HEK293 (cell line): ENCODE data around the gene MRPL9.

Experiments
- AEBP2 ChIP-seq: fragments of 450-650 bp; formaldehyde crosslinking; IDR thresholded peaks from 2 replicates; pipeline ENCODE4 v1.5.1; 2016; ENCODE audit warnings: missing biosample characterization, missing genetic modification characterization, borderline replicate concordance
- BCL11A ChIP-seq: fragments of 450-650 bp; formaldehyde crosslinking; IDR thresholded peaks from 2 replicates; pipeline ENCODE4 v1.5.1; 2016; ENCODE audit warnings: low read depth, missing biosample characterization, missing genetic modification characterization
- KLF10 ChIP-seq: fragments of 450-650 bp; IDR thresholded peaks from 2 replicates; pipeline ENCODE4 v1.5.1; 2018; ENCODE audit warnings: missing biosample characterization, mild to moderate bottlenecking, missing genetic modification characterization
- KLF8 ChIP-seq: fragments of 450-650 bp; formaldehyde crosslinking; IDR thresholded peaks from 2 replicates; pipeline ENCODE4 v1.5.1; 2016; ENCODE audit warnings: missing biosample characterization, missing genetic modification characterization
- WT1 ChIP-seq: fragments of 450-650 bp; formaldehyde crosslinking; IDR thresholded peaks from 2 replicates; pipeline ENCODE4 v1.5.1; 2016; ENCODE audit warnings: missing biosample characterization, missing genetic modification characterization
- ZBTB10 ChIP-seq: fragments of 450-650 bp; formaldehyde crosslinking; IDR thresholded peaks from 2 replicates; pipeline ENCODE4 v1.5.1; 2016; ENCODE audit warnings: missing biosample characterization, missing genetic modification characterization
- ZBTB26 ChIP-seq: fragments of 450-650 bp; formaldehyde crosslinking; optimal IDR thresholded peaks from 2 replicates; pipeline ENCODE3; 2016; ENCODE audit warnings: missing biosample characterization, mild to moderate bottlenecking, missing genetic modification characterization
- ZFHX2 ChIP-seq: fragments of 450-650 bp; formaldehyde crosslinking; conservative IDR thresholded peaks from 2 replicates; pipeline ENCODE4 v1.5.1; 2016; ENCODE audit warnings: missing biosample characterization, missing genetic modification characterization
- ZFP41 ChIP-seq: fragments of 450-650 bp; formaldehyde crosslinking; IDR thresholded peaks from 2 replicates; pipeline ENCODE4 v1.5.1; 2016; ENCODE audit warnings: missing biosample characterization, missing genetic modification characterization, borderline replicate concordance
- ZNF175 ChIP-seq: fragments of 450-650 bp; formaldehyde crosslinking; IDR thresholded peaks from 2 replicates; pipeline ENCODE4 v1.5.1; 2016; ENCODE audit warnings: missing biosample characterization, missing genetic modification characterization
- ZNF223 ChIP-seq: fragments of 450-650 bp; formaldehyde crosslinking; IDR thresholded peaks from 2 replicates; pipeline ENCODE4 v1.5.1; 2016; ENCODE audit warnings: missing biosample characterization, missing genetic modification characterization
- ZNF24 ChIP-seq: fragments of 450-650 bp; formaldehyde crosslinking; IDR thresholded peaks from 2 replicates; pipeline ENCODE4 v1.5.1; 2016; ENCODE audit warnings: missing biosample characterization, missing genetic modification characterization
- ZNF280C ChIP-seq: fragments of 450-650 bp; formaldehyde crosslinking; IDR thresholded peaks from 2 replicates; pipeline ENCODE4 v1.5.1; 2016; ENCODE audit warnings: missing biosample characterization, missing genetic modification characterization
- ZNF335 ChIP-seq: fragments of 450-650 bp; formaldehyde crosslinking; conservative IDR thresholded peaks from 2 replicates; pipeline ENCODE4 v1.5.1; 2016; ENCODE audit warnings: missing biosample characterization, missing genetic modification characterization
- ZNF488 ChIP-seq: fragments of 450-650 bp; formaldehyde crosslinking; IDR thresholded peaks from 2 replicates; pipeline ENCODE4 v1.5.1; 2016; ENCODE audit warnings: missing biosample characterization, missing genetic modification characterization
- ZNF510 ChIP-seq: fragments of 450-650 bp; formaldehyde crosslinking; IDR thresholded peaks from 2 replicates; pipeline ENCODE4 v1.5.1; 2018; ENCODE audit warnings: mild to moderate bottlenecking, missing genetic modification characterization, missing biosample characterization; ENCODE audit not compliant: insufficient replicate concordance
- ZNF560 ChIP-seq: fragments of 450-650 bp; formaldehyde crosslinking; IDR thresholded peaks from 2 replicates; pipeline ENCODE4 v1.5.1; 2017; ENCODE audit warnings: missing biosample characterization, missing genetic modification characterization, borderline replicate concordance
- ZNF621 ChIP-seq: fragments of 450-650 bp; formaldehyde crosslinking; IDR thresholded peaks from 2 replicates; pipeline ENCODE4 v1.5.1; 2017; ENCODE audit warnings: missing biosample characterization, missing genetic modification characterization
- ZNF670 ChIP-seq: fragments of 450-650 bp; formaldehyde crosslinking; IDR thresholded peaks from 2 replicates; pipeline ENCODE4 v1.5.1; 2016; ENCODE audit warnings: missing biosample characterization, missing genetic modification characterization, low read depth
- ZNF76 ChIP-seq: fragments of 450-650 bp; formaldehyde crosslinking; IDR thresholded peaks from 2 replicates; pipeline ENCODE4; 2016; ENCODE audit warnings: low read depth, missing biosample characterization, missing genetic modification characterization, borderline replicate concordance
- ZNF837 ChIP-seq: fragments of 450-650 bp; formaldehyde crosslinking; IDR thresholded peaks from 2 replicates; pipeline ENCODE4 v1.5.1; 2016; ENCODE audit warnings: missing biosample characterization, missing genetic modification characterization
- TF ChIP-seq, protein P1 (sequence below): fragments of 450-650 bp; formaldehyde crosslinking; IDR thresholded peaks from 2 replicates; pipeline ENCODE4 v1.5.1; 2016; ENCODE audit warnings: missing biosample characterization, missing genetic modification characterization
- TF ChIP-seq, protein P2 (sequence below): fragments of 450-650 bp; formaldehyde crosslinking; conservative IDR thresholded peaks from 2 replicates; pipeline ENCODE4 v1.5.1; 2016; ENCODE audit warnings: low read depth, missing biosample characterization, missing genetic modification characterization

The MRPL9 gene

DNA sequence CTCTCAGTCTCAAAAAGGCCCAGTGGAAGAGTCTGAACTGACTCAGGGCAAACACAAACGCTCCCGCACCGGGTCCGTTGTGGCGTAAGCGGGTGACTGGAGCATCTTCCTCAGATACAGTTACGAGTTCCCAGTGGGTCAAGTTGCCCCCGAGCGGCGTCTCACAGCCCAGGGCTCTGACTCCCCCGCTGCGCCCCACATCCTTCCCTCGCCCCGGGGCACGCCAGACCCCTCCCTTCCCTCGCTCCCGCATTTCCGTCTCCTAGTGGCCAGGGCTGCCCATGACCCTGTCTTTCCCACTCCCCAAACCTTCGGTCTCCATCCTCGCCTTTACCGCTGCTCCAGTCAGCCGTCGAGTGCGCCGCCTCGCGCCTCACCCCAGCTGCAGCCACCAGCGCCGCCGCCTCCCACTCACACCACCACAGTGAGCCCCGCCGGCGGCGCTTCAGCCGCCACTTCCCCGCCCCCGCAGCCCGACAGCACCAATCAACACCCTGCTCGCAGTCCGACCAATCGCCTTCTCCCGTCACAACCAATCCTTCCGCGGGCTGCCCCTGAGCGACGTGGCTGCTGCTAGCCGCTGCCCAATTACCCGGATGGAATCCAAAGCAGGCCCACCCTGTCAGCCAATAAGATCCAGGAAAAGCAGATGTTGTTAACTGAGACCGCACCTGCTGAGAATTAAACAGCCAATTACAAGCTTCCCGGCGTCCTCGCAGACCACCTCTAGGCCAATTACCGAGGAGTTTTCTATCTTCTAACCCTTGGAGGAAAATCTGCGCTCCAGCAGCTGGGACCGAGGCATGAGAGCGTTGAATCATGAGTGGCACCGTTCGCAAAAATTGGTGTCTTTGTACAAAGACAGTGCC lies 27.0 kb upstream of the MRPL9 start, which contains the start of gene TDRKH (continued):
- TF ChIP-seq ZNF175 (no peak), ZNF223 (tag by site-specific recombination) (no peak), ZNF488 (tag by site-specific recombination) (no peak), AEBP2 (no peak; the same call in 1 of the 2 replicates), WT1 (peak; percentile 72), ZNF621 (tag by site-specific recombination) (peak; percentile 93; the same call in 1 of the 2 replicates), ZNF560 (no peak), ZFP41 (tag by site-specific recombination) (no peak), ZNF670 (no peak), ZNF76 (tag by site-specific recombination) (peak; percentile 72; the same call in 1 of the 2 replicates), ZNF510 (no peak), ZNF280C (tag by site-specific recombination) (no peak), ZFHX2 (tag by site-specific recombination) (peak; percentile 99), KLF10 (tag by site-specific recombination) (0 out of 2 replicates have a peak, but pooled peaks have one; percentile 62), ZNF335 (tag by site-specific recombination) (peak; percentile 75), BCL11A (tag by site-specific recombination) (0 out of 2 replicates have a peak, but pooled peaks have one; percentile 32), ZNF837 (no peak), ZBTB26 (tag by site-specific recombination) (peak; percentile 77), KLF8 (tag by site-specific recombination) (peak; percentile 86; the same call in 1 of the 2 replicates), ZBTB10 (tag by site-specific recombination) (peak; percentile 92), ZNF24 (tag by site-specific recombination) (peak; percentile 84; the same call in 1 of the 2 replicates)
- TF ChIP-seq, protein P1, sequence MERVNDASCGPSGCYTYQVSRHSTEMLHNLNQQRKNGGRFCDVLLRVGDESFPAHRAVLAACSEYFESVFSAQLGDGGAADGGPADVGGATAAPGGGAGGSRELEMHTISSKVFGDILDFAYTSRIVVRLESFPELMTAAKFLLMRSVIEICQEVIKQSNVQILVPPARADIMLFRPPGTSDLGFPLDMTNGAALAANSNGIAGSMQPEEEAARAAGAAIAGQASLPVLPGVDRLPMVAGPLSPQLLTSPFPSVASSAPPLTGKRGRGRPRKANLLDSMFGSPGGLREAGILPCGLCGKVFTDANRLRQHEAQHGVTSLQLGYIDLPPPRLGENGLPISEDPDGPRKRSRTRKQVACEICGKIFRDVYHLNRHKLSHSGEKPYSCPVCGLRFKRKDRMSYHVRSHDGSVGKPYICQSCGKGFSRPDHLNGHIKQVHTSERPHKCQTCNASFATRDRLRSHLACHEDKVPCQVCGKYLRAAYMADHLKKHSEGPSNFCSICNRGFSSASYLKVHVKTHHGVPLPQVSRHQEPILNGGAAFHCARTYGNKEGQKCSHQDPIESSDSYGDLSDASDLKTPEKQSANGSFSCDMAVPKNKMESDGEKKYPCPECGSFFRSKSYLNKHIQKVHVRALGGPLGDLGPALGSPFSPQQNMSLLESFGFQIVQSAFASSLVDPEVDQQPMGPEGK (tag by site-specific recombination): peak; percentile 98
- TF ChIP-seq, protein P2, sequence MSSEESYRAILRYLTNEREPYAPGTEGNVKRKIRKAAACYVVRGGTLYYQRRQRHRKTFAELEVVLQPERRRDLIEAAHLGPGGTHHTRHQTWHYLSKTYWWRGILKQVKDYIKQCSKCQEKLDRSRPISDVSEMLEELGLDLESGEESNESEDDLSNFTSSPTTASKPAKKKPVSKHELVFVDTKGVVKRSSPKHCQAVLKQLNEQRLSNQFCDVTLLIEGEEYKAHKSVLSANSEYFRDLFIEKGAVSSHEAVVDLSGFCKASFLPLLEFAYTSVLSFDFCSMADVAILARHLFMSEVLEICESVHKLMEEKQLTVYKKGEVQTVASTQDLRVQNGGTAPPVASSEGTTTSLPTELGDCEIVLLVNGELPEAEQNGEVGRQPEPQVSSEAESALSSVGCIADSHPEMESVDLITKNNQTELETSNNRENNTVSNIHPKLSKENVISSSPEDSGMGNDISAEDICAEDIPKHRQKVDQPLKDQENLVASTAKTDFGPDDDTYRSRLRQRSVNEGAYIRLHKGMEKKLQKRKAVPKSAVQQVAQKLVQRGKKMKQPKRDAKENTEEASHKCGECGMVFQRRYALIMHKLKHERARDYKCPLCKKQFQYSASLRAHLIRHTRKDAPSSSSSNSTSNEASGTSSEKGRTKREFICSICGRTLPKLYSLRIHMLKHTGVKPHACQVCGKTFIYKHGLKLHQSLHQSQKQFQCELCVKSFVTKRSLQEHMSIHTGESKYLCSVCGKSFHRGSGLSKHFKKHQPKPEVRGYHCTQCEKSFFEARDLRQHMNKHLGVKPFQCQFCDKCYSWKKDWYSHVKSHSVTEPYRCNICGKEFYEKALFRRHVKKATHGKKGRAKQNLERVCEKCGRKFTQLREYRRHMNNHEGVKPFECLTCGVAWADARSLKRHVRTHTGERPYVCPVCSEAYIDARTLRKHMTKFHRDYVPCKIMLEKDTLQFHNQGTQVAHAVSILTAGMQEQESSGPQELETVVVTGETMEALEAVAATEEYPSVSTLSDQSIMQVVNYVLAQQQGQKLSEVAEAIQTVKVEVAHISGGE (tag by site-specific recombination): peak; percentile 19; the same call in 1 of the 2 replicates
